Epithelial cell of proximal tubule (primary cell): ENCODE results near the gene CACNB2. TPM values are rescaled to one million over a fixed set of nuclear protein-coding genes. Genes with fewer than 3 reads are reported as not detected.

Source experiments
- DNase-seq: peaks from one replicate; pipeline ENCODE4 v3.0.0-alpha.2; 2011; ENCODE audit warnings: low read depth
- H3K4me3 ChIP-seq: 2 replicates; pipeline ENCODE4 v1.5.1; 2011; ENCODE audit warnings: low read depth, mild to moderate bottlenecking, low read length
- CTCF ChIP-seq: conservative IDR thresholded peaks from 2 replicates; pipeline ENCODE4 v1.5.1; 2012; ENCODE audit warnings: low read depth, mild to moderate bottlenecking, low read length
- total RNA-seq: library from RNA; depleted of rRNA; stranded (reverse); fragments of >200 nt; gene quantifications from 2 replicates; pipeline ENCODE4 v1.2.3, GENCODE V29; 2015

The CACNB2 gene
- total RNA-seq, 1 donor from 2014 or later = not detected

DNA sequence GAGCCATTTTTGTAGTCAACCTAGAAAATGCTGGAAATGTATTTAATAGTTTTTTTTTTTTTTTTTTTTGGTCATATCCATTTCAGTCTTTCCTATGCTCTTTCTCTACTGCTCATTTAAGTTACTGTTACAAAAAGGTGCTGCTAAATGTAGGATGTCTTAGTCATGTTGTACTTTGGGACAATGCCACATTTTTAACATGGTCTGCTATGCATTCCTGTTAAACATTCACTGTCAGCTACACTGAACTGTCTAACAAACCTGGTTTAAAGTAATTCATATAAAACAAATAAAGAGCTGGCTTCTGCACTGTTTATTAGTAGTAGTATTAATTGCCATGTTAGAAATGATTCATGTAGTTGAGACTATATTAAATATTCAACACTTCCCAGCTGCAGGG, 402.6 kb downstream of the CACNB2 start:
- no peak for TF ChIP-seq CTCF
- DNase-seq = peak; percentile 67
- no peak overlapping the region for H3K4me3 ChIP-seq

DNA sequence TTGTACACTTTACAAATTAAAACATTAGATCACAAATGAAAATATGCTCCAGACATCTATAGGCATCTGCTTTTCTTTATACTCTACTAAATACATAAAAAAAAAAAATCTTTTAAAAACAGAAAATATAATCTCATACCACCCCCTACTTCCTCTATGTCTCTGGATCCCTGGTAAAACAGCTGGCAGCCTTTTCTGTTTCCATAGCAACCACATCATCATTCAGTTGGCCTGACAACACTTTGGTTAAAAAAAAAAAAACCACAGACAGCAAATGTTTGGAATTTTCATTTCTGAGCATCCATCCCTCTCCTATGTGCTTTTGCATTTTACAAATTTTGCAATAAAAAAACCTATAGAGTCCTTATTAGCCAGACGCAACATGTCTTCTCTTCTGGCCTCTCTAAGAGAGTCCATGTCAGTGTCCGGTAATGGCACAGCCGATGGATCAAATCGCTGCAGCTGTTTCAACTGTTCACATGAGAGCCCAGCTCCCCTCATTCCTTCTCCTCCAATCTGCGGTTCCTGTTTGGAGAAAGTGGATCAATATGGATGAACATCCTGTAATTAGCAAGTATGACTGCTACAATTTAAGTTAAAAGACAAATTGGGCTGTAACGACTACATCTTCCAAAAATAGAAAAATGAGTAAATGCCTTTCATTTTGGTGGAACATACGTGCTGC, 405.5 kb downstream of the CACNB2 start:
- H3K4me3 ChIP-seq = no peak overlapping the region
- no peak for TF ChIP-seq CTCF
- no peak for DNase-seq

DNA sequence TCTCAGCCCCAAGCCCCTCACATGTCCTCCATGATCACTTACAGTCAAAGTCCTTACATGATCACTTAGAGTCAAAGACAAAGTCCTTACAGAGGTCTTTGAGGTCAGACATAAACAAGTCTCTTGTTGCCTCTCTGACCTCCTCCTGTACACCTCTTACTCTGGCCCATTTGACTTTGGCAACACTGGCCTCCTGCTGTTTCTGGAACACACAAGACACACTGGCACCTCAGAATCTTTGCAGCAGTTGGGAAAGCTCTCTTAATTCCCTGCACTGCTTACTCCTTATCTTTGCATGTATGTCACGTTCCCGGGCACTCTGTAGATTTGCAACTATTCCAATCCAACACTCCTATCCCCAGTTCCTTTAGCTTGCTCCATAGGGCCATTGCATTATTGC, 408.9 kb downstream of the CACNB2 start:
- DNase-seq = no peak
- no peak for TF ChIP-seq CTCF
- no peak overlapping the region for H3K4me3 ChIP-seq

DNA sequence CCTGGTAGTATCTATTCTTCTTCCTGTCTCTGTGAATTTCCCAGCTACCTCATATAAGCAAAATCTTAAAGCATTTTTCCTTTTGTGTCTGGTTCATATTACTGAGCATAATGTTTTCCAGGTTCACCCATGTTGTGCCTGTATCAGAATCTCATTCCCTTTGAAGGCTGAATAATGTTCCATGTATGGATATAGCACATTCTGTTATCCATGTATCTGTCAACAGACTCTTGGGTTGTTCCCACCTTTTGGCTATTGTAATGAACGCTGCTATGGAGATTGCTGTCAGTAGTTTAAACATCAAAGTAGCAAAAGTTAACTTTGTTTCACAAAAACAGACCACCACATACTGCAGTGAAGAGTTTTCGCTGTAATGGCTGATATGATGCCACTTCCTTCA, 411.2 kb downstream of the CACNB2 start:
- no peak for TF ChIP-seq CTCF
- H3K4me3 ChIP-seq = no peak overlapping the region
- DNase-seq = no peak

DNA sequence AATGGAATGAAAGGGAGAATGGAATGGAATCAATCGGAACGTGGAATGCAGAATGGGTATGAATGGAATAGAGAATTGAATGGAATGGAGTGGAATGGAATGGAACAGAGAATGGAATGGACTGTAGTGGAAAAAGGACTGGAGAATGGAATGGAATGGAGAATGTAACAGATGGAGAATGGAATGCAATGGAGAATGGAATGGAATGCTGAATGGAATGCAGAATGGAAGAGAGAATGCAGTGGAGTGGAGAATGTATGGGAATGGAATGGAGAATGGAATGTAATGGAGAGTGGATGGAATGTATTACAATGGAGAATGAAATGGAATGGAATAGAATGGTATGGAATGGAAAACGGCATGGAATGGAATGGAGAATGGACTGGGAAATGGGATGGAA, 414.3 kb downstream of the CACNB2 start:
- DNase-seq = no peak
- no peak overlapping the region for H3K4me3 ChIP-seq
- no peak for TF ChIP-seq CTCF

- DNase-seq = no peak
- TF ChIP-seq CTCF = no peak
- H3K4me3 ChIP-seq = no peak overlapping the region
These were observed 416.4 kb downstream of the CACNB2 start for GRCh38 chr10:18556522-18557147.

- no peak for TF ChIP-seq CTCF
- no peak overlapping the region for H3K4me3 ChIP-seq
- no peak for DNase-seq
These were observed 417.7 kb downstream of the CACNB2 start for GRCh38 chr10:18557960-18558359.
